SK-N-SH (cell line): ENCODE measurements around the gene SPAG5. TPM values are rescaled to one million over a fixed set of nuclear protein-coding genes. Genes with fewer than 3 reads are reported as not detected.

Experiments used
- CTCF ChIA-PET: fragments of 300-600, 350-600 bp; formaldehyde crosslinking; extraction: SDS; loops from one replicate; lab custom pipeline; 2021; lab: Yijun Ruan, JAX
- POLR2A ChIA-PET: fragments of 350-600 bp; sonication (Branson Sonifier 250); formaldehyde crosslinking; extraction: SDS; loops from one replicate; lab custom pipeline; 2020; ENCODE audit warnings: antibody characterized with exemption, inconsistent platforms; lab: Yijun Ruan, JAX
- DNase-seq: peaks from one replicate; pipeline ENCODE4 v3.0.0; 2012
- H2AFZ ChIP-seq: fragments of 200-600 bp; sonication (generic); 2 replicates; pipeline ENCODE4 v1.8.1; 2016; ENCODE audit warnings: antibody characterized with exemption, mild to moderate bottlenecking, low read depth
- H3F3A ChIP-seq: fragments of 200-600 bp; sonication (generic); replicated peaks from 2 replicates; pipeline ENCODE3; 2016; ENCODE audit warnings: antibody characterized with exemption, mild to moderate bottlenecking; ENCODE audit not compliant: insufficient read depth
- H3K27ac ChIP-seq, 2 experiments: fragments of 200-500 bp in 1 of 2; fragments of 200-600 bp in 1 of 2; sonication (Bioruptor generic) in 1 of 2; sonication (generic), shearing (Covaris generic) in 1 of 2; 2 replicates each; pipeline versions ENCODE4 v1.5.1 to v1.6.1; 2014 to 2016; ENCODE audit warnings: low read depth in 2 of 2, inconsistent platforms in 1 of 2, low read length in 1 of 2, mild to moderate bottlenecking in 1 of 2, mixed read lengths in 1 of 2
- H3K27me3 ChIP-seq: fragments of 200-600 bp; sonication (generic), shearing (Covaris generic); 2 replicates; pipeline ENCODE4 v1.6.1; 2016; ENCODE audit warnings: mixed run types; ENCODE audit not compliant: insufficient read depth
- H3K36me3 ChIP-seq, 2 experiments: fragments of 200-500 bp in 1 of 2; fragments of 200-600 bp in 1 of 2; sonication (Bioruptor generic) in 1 of 2; sonication (generic) in 1 of 2; replicated peaks in 1 of 2; 2 replicates each; pipeline versions ENCODE3 to v1.5.1; 2014 to 2016; ENCODE audit warnings: low read length in 1 of 2, mild to moderate bottlenecking in 1 of 2; ENCODE audit not compliant: insufficient read depth in 2 of 2, control insufficient read depth in 1 of 2
- H3K4me1 ChIP-seq, 2 experiments: fragments of 200-500 bp in 1 of 2; fragments of 200-600 bp in 1 of 2; sonication (Bioruptor generic) in 1 of 2; sonication (generic), shearing (Covaris generic) in 1 of 2; 2 replicates each; pipeline versions ENCODE4 v1.5.1 to v1.6.1; 2014 to 2016; ENCODE audit warnings: low read depth in 1 of 2, low read length in 1 of 2, mixed run types in 1 of 2; ENCODE audit not compliant: insufficient read depth in 2 of 2, control insufficient read depth in 1 of 2
- H3K4me2 ChIP-seq: fragments of 200-600 bp; sonication (generic), shearing (Covaris generic); 2 replicates; pipeline ENCODE4 v1.6.1; 2017; ENCODE audit warnings: mixed run types
- H3K4me3 ChIP-seq, 2 experiments: fragments of 200-500 bp in 1 of 2; fragments of 200-600 bp in 1 of 2; sonication (Bioruptor generic) in 1 of 2; sonication (generic), shearing (Covaris generic) in 1 of 2; 2 replicates each; pipeline versions ENCODE4 v1.5.1 to v1.8.1; 2014 to 2016; ENCODE audit warnings: low read depth in 2 of 2, inconsistent platforms in 1 of 2, low read length in 1 of 2, mild to moderate bottlenecking in 1 of 2, mixed read lengths in 1 of 2, moderate library complexity in 1 of 2
- H3K79me2 ChIP-seq: fragments of 200-600 bp; sonication (generic); 2 replicates; pipeline ENCODE4 v1.8.1; 2017; ENCODE audit warnings: mild to moderate bottlenecking; ENCODE audit not compliant: insufficient read depth
- H3K9ac ChIP-seq: fragments of 200-600 bp; sonication (generic); 2 replicates; pipeline ENCODE4 v1.6.1; 2017; ENCODE audit warnings: mixed run types
- H3K9me2 ChIP-seq: fragments of 200-600 bp; sonication (generic); 2 replicates; pipeline ENCODE4 v1.6.1; 2017; ENCODE audit warnings: mixed run types
- H3K9me3 ChIP-seq: fragments of 200-600 bp; sonication (generic); 2 replicates; pipeline ENCODE4 v1.6.1; 2017; ENCODE audit warnings: mixed run types, mild to moderate bottlenecking, moderate library complexity
- H4K20me1 ChIP-seq: fragments of 200-600 bp; sonication (generic); 2 replicates; pipeline ENCODE4 v1.6.1; 2017; ENCODE audit warnings: mild to moderate bottlenecking, mixed run types; ENCODE audit not compliant: insufficient read depth
- EP300 ChIP-seq, 2 experiments: IDR thresholded peaks; 2 replicates each; pipeline versions ENCODE4 v1.4.0 to v1.6.1; 2012; ENCODE audit warnings: borderline replicate concordance in 1 of 2, low read depth in 1 of 2, low read length in 1 of 2
- EZH2phosphoT487 ChIP-seq: fragments of 200-600 bp; sonication (generic); IDR thresholded peaks from 2 replicates; pipeline ENCODE4 v1.6.1; 2017; ENCODE audit warnings: low read depth, mixed run types, mild to moderate bottlenecking, antibody characterized with exemption, moderate library complexity, borderline replicate concordance
- FOXM1 ChIP-seq: IDR thresholded peaks from 2 replicates; pipeline ENCODE4 v1.4.0; 2012; ENCODE audit warnings: low read depth, mild to moderate bottlenecking
- GABPA ChIP-seq: IDR thresholded peaks from 2 replicates; pipeline ENCODE4 v1.4.0; 2012; ENCODE audit warnings: low read depth, mild to moderate bottlenecking
- IRF3 ChIP-seq: fragments of 150-350 bp; IDR thresholded peaks from 2 replicates; pipeline ENCODE4 v1.6.1; 2016; ENCODE audit warnings: mild to moderate bottlenecking, low read depth, low read length
- MAX ChIP-seq: IDR thresholded peaks from 2 replicates; pipeline ENCODE4 v1.4.0; 2012; ENCODE audit warnings: low read depth
- NRF1 ChIP-seq: IDR thresholded peaks from 2 replicates; pipeline ENCODE4 v1.6.1; 2012; ENCODE audit warnings: low read depth, mild to moderate bottlenecking, low read length
- PBX3 ChIP-seq: IDR thresholded peaks from 2 replicates; pipeline ENCODE4; 2012
- RAD21 ChIP-seq: IDR thresholded peaks from 2 replicates; pipeline ENCODE4 v1.6.1; 2012; ENCODE audit warnings: mild to moderate bottlenecking, low read length
- RCOR1 ChIP-seq: fragments of 150-350 bp; IDR thresholded peaks from 2 replicates; pipeline ENCODE4 v1.6.1; 2017; ENCODE audit warnings: antibody characterized with exemption, low read length
- SIN3A ChIP-seq: IDR thresholded peaks from 2 replicates; pipeline ENCODE4 v1.6.1; 2012; ENCODE audit warnings: low read depth, mild to moderate bottlenecking, low read length, moderate library complexity, borderline replicate concordance
- TCF12 ChIP-seq: IDR thresholded peaks from 2 replicates; pipeline ENCODE4 v1.4.0; 2012
- USF2 ChIP-seq: fragments of 150-350 bp; IDR thresholded peaks from 2 replicates; pipeline ENCODE4 v1.6.1; 2017; ENCODE audit warnings: antibody characterized with exemption, low read length, low read depth, borderline replicate concordance
- YY1 ChIP-seq: IDR thresholded peaks from 2 replicates; pipeline ENCODE4 v1.4.0; 2012; ENCODE audit warnings: low read depth, mild to moderate bottlenecking
- WGBS: methylation state at CpG from one replicate; pipeline ENCODE4 v1.1.6; 2017; ENCODE audit warnings: low lambda C conversion rate; 5-methylcytosine and 5-hydroxymethylcytosine counted together
- polyA plus RNA-seq, 3 experiments: library from polyadenylated mRNA; depleted of rRNA; stranded (reverse); fragments of >200 nt; gene quantifications; 2 replicates each; pipeline ENCODE4 v1.2.3, GENCODE V29; 2012

The SPAG5 gene
- polyA plus RNA-seq, 1 of the 3 experiments (the other 2 are of a cell fraction): 36.5 TPM

- Histone ChIP-seq H3K9ac (peak overlapping the region; percentile 87), H3K4me2 (peak overlapping the region; percentile 89), H3K27ac (peak overlapping the region; percentile 39 to 81; a peak in 1 of 4 replicates), H2AFZ (no peak overlapping the region), H3K27me3 (no peaks in the 10 kb centered on the region), H3F3A (peaks cover 5% of the 10 kb centered on the region), H3K36me3 (peaks cover 13 to 29% of the 10 kb centered on the region in 2 experiments), H3K4me3 (peak overlapping the region; percentile 70 to 90), H3K9me2 (no peaks in the 10 kb centered on the region), H3K79me2 (peaks cover 16% of the 10 kb centered on the region), H3K4me1 (peaks cover 3 to 33% of the 10 kb centered on the region in 2 experiments; a peak in 2 of 4 replicates), H4K20me1 (peaks cover 15% of the 10 kb centered on the region), H3K9me3 (no peaks in the 10 kb centered on the region)
- 19% methylated on average over 10 of the region's 10 CpGs for WGBS
- TF ChIP-seq SIN3A (no peak), NRF1 (no peak), RAD21 (no peak), YY1 (no peak), GABPA (no peak), PBX3 (no peak), EZH2phosphoT487 (no peak), USF2 (no peak), TCF12 (no peak), RCOR1 (no peak), MAX (no peak), EP300 (IDR thresholded peaks at IDR 0.05; ENCODE audit: borderline replicate concordance in 1 of 2, low read depth in 1 of 2, low read length in 1 of 2) (no peak)
- ChIA-PET POLR2A (interaction anchor here (0.5 kb wide), 1 partner anchor 281 kb away, joined by 3 read pairs; no protein-coding TSS in a partner anchor), CTCF (interaction anchor here (1.2 to 7.0 kb wide), 5 partner anchors 11 to 60 kb away, joined by 3 to 87 read pairs (median 17); partner anchors contain the start of gene RSKR)
- DNase-seq: no peak
Observed at GRCh38 chr17:28551421-28552175, 47.2 kb downstream of the SPAG5 start.

GRCh38 chr17:28550858-28551257, 48.0 kb downstream of the SPAG5 start:
- peaks cover 3 to 33% of the 10 kb centered on the region in 2 experiments; a peak in 2 of 4 replicates for H3K4me1 ChIP-seq
- H3K9me2 ChIP-seq: no peaks in the 10 kb centered on the region
- no peak overlapping the region for H3K4me3 ChIP-seq
- POLR2A ChIA-PET: no interaction called here
- H3F3A ChIP-seq: peaks cover 5% of the 10 kb centered on the region
- TF ChIP-seq IRF3 (no peak), FOXM1 (no peak), USF2 (no peak)
- CTCF ChIA-PET: interaction anchor here (0.9 to 7.0 kb wide), 6 partner anchors 10 to 61 kb away, joined by 3 to 87 read pairs (median 10); partner anchors contain the start of gene RSKR
- H3K79me2 ChIP-seq: peaks cover 16% of the 10 kb centered on the region
- no peak for DNase-seq
- no peak overlapping the region for H2AFZ ChIP-seq
- H4K20me1 ChIP-seq: peaks cover 15% of the 10 kb centered on the region
- H3K4me2 ChIP-seq: peak overlapping the region; percentile 89
- no CpG with 5 or more reads among the region's 1 CpG for WGBS
- no peak overlapping the region for H3K9ac ChIP-seq
- H3K9me3 ChIP-seq: no peaks in the 10 kb centered on the region
- peaks cover 8 to 26% of the 10 kb centered on the region in 2 experiments for H3K36me3 ChIP-seq
- H3K27ac ChIP-seq: no peak overlapping the region
- no peaks in the 10 kb centered on the region for H3K27me3 ChIP-seq
